Nephron (organoid): ENCODE measurements around the gene KY.

ENCODE experiments used
- H3K27ac Mint-ChIP-seq, 3 experiments: 2 replicates each; pipeline ENCODE4 v1.8.0; 2020; ENCODE audit warnings: mixed read lengths in 3 of 3, mild to moderate bottlenecking in 2 of 3, moderate library complexity in 1 of 3
- H3K27me3 Mint-ChIP-seq: 2 replicates; pipeline ENCODE4 v1.8.0; 2021; ENCODE audit warnings: low read depth, mild to moderate bottlenecking, moderate library complexity, mixed read lengths
- H3K36me3 Mint-ChIP-seq: 2 replicates; pipeline ENCODE4 v1.8.0; 2020; ENCODE audit warnings: low read depth, mixed read lengths
- H3K4me1 Mint-ChIP-seq: 2 replicates; pipeline ENCODE4 v1.8.0; 2020; ENCODE audit warnings: mixed read lengths
- H3K4me3 Mint-ChIP-seq, 3 experiments: 2 replicates each; pipeline ENCODE4 v1.8.0; 2020; ENCODE audit warnings: mild to moderate bottlenecking in 3 of 3, mixed read lengths in 3 of 3, moderate library complexity in 2 of 3
- H3K9me3 Mint-ChIP-seq: 2 replicates; pipeline ENCODE4 v1.8.0; 2020; ENCODE audit warnings: mixed read lengths
- TF ChIP-seq, protein P1 (sequence below), 3 experiments: fragments of 200-600 bp; sonication (generic); IDR thresholded peaks; one replicate each; pipeline ENCODE4 v1.5.0; 2021; ENCODE audit warnings: antibody characterized with exemption in 3 of 3; ENCODE audit not compliant: unreplicated experiment in 3 of 3

KY gene

DNA sequence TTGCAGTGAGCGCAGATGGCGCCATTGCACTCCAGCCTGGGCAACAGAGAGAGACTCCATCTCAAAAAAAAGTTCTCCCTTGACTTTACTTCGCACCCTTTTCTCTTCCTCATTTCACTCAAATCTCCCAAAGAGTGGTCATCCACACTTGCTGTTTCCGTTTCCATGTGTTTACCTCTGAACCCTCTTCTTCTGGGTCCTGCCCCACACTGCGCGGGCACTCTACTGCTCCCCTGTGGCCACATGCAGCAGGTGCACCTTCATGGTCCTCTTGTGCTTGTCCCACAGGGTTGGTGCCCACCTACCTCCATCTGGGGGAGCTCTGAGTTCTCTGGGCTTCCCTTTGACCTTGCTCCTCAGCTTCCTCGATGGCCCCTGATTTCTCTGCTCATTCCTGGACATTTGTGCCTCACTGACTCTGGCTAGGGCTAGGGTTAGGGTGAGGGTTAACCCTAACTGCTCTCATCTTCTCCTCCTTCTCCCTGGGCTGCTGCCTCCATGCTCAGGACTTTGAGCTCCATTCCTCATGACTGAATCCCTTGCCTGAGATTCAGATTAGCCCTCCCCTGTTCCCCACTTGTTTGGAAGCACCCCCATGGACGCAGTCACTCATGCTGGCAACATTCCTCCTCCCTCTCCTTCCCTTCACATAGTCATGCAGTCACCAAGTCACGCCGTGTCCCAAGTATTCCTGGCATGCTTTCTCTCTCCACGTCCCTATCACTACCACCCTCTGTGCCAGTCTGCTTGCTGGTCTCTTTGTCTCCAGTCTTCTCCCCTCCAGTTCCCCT lies 26.6 kb upstream of the KY start:
- TF ChIP-seq, protein P1, sequence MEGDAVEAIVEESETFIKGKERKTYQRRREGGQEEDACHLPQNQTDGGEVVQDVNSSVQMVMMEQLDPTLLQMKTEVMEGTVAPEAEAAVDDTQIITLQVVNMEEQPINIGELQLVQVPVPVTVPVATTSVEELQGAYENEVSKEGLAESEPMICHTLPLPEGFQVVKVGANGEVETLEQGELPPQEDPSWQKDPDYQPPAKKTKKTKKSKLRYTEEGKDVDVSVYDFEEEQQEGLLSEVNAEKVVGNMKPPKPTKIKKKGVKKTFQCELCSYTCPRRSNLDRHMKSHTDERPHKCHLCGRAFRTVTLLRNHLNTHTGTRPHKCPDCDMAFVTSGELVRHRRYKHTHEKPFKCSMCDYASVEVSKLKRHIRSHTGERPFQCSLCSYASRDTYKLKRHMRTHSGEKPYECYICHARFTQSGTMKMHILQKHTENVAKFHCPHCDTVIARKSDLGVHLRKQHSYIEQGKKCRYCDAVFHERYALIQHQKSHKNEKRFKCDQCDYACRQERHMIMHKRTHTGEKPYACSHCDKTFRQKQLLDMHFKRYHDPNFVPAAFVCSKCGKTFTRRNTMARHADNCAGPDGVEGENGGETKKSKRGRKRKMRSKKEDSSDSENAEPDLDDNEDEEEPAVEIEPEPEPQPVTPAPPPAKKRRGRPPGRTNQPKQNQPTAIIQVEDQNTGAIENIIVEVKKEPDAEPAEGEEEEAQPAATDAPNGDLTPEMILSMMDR (IDR thresholded peaks at IDR 0.05; ENCODE audit: unreplicated experiment in 3 of 3) = no peak
- Mint-ChIP-seq H3K36me3 (no peaks in the 10 kb centered on the region), H3K27me3 (peaks cover 4% of the 10 kb centered on the region), H3K27ac (no peak overlapping the region), H3K4me3 (no peak overlapping the region), H3K4me1 (peaks cover 39% of the 10 kb centered on the region), H3K9me3 (peaks cover 40% of the 10 kb centered on the region)

DNA sequence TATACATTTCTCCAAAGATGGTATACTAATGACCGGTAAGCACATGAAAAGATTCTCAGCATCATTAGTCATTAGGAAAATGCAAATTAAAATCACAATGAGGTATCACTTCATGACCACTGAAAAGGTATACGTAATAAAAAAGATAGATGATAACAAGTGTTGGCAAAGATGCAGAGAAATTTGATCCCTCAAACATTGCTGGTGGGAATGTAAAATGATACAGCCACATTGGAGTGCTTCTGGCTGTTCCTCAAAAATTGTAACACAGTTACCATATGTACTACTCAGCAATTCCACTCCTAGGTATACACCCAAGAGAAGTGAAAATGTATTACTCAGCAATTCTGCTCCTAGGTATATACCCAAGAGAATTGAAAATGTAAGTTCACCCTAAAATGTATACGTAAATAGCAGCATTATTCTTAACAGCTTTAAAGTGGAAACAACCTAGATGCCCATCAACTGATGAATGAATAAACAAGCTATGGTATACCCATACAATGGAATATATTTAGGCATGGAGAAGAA lies 25.0 kb upstream of the KY start:
- Mint-ChIP-seq H3K4me3 (no peak overlapping the region), H3K36me3 (no peaks in the 10 kb centered on the region), H3K4me1 (peaks cover 23% of the 10 kb centered on the region), H3K27me3 (no peaks in the 10 kb centered on the region), H3K9me3 (peaks cover 42% of the 10 kb centered on the region), H3K27ac (no peak overlapping the region)
- TF ChIP-seq, protein P1 (IDR thresholded peaks at IDR 0.05; ENCODE audit: unreplicated experiment in 3 of 3) = no peak

DNA sequence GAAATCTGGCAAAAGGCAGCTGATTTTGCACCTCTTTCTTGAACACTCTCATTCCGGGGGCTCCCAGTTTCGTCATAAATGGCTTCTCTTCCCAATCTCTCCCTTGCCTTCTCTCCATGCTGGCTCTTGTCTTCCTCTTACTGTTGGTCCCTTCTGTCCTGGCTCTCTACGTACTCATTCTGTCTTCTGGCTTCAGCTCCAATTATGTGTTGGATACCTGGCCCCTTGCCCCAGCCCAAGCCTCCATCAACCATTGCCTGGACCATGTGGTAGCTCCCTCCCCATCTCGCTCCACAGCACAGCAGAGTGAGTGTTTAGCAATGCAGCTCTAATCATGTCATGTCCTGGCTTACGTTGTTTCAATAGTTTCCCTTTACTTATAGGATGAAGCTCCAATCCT lies 21.7 kb upstream of the KY start:
- Mint-ChIP-seq H3K4me1 (peaks cover 4% of the 10 kb centered on the region), H3K9me3 (peaks cover 34% of the 10 kb centered on the region)

DNA sequence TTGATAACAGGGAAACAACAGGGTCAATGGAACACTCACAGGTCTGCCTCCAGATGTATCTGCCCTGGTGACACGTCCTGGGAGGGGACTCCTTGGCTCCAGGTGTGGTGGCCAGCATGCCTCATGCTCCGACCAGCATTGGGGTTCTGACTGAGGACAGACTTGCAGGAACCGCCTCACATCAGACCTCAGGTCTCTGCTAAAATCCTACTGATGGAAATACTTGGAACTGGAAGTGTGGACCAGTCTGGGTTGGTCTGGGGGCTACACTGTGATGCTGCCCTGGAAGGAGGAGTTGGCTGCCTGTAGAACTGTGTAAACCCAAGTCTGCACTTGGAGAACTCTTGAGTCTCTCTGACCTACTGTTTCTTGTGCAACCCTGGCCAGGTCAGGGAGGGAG lies 17.1 kb upstream of the KY start:
- H3K27ac Mint-ChIP-seq = peak overlapping the region in 1 of 3 experiments; percentile 81
- no peak overlapping the region for H3K4me3 Mint-ChIP-seq
- TF ChIP-seq, protein P1 (IDR thresholded peaks at IDR 0.05; ENCODE audit: unreplicated experiment in 3 of 3) = no peak
- H3K4me1 Mint-ChIP-seq = peaks cover 34% of the 10 kb centered on the region
- no peaks in the 10 kb centered on the region for H3K36me3 Mint-ChIP-seq
- peaks cover 9% of the 10 kb centered on the region for H3K27me3 Mint-ChIP-seq
- H3K9me3 Mint-ChIP-seq = peaks cover 3% of the 10 kb centered on the region

More for the DNA sequence above, 21.7 kb upstream of the KY start:
- Mint-ChIP-seq H3K36me3 (no peaks in the 10 kb centered on the region), H3K27ac (no peak overlapping the region), H3K4me3 (no peak overlapping the region), H3K27me3 (peaks cover 4% of the 10 kb centered on the region)
- TF ChIP-seq, protein P1 (IDR thresholded peaks at IDR 0.05; ENCODE audit: unreplicated experiment in 3 of 3) = no peak

DNA sequence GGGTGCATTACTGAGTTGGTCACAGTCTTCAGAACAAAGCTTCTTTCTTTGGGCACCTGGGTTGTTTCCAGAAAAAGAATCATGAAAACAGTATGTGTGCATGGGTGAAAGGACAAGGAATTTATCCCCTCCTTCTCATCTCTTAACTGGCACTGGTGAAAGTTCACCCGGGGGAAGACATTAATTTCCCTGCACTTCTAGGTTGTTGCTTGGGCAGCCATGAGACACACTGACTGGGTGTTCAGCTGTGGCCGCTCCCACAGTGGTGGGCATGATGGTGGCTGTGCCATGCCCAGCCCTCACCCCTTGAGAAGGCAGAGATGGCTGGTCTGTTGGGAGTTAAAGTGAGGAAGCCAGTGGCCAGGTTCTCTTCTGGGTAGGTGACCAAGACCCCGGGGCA lies 16.6 kb upstream of the KY start:
- TF ChIP-seq, protein P1 (IDR thresholded peaks at IDR 0.05; ENCODE audit: unreplicated experiment in 3 of 3) = no peak

DNA sequence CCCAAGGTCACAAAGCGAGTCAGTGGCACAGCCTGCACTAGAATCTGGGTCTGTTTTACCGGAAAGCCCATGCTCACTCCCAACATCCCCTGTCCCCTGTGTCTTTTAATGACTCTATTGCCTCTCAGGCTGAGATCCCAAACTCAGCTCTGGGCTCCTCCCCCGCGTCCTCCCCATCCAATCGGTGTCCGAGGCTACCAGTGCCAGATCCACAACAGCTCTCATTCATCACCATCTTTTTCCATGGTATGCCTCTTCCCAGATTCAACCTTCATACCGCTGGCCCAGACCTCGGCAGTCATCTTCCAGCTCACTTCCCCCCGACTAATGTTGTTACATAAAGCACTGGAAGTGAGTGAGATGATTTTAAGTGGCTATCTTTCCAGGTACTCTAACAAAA lies 16.1 kb upstream of the KY start:
- peak overlapping the region in 2 of 3 experiments; percentile 81 for H3K27ac Mint-ChIP-seq
- TF ChIP-seq, protein P1 (IDR thresholded peaks at IDR 0.05; ENCODE audit: unreplicated experiment in 3 of 3) = no peak
- H3K36me3 Mint-ChIP-seq = no peaks in the 10 kb centered on the region
- H3K4me1 Mint-ChIP-seq = peaks cover 40% of the 10 kb centered on the region
- H3K9me3 Mint-ChIP-seq = peaks cover 2% of the 10 kb centered on the region
- peaks cover 9% of the 10 kb centered on the region for H3K27me3 Mint-ChIP-seq
- H3K4me3 Mint-ChIP-seq = no peak overlapping the region

More for the DNA sequence above, 16.6 kb upstream of the KY start:
- Mint-ChIP-seq H3K9me3 (peaks cover 2% of the 10 kb centered on the region), H3K27ac (peak overlapping the region in 2 of 3 experiments; percentile 81), H3K4me1 (peaks cover 39% of the 10 kb centered on the region), H3K27me3 (peaks cover 9% of the 10 kb centered on the region), H3K4me3 (no peak overlapping the region), H3K36me3 (no peaks in the 10 kb centered on the region)
